Measurements from ENCODE around the gene PDGFD.

DNA sequence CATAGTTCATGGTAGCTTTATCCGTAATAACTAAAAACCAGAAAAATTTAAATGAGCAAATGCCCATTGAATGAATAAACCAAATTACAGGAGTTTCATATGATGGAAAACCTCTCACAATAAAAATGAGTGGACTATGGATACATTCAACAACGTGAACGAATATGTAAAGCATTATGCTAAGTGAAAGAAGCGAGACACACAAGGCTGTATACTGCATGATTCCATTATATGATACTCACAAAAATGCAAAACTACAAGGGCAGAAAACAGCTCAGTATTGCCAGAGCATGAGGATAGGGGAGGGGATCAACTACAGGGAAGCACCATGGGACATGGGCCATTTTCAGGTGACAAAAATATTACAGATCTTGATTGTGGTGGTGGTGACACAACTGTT is 105.3 kb downstream of the PDGFD start:
- TF ChIP-seq, protein P1, sequence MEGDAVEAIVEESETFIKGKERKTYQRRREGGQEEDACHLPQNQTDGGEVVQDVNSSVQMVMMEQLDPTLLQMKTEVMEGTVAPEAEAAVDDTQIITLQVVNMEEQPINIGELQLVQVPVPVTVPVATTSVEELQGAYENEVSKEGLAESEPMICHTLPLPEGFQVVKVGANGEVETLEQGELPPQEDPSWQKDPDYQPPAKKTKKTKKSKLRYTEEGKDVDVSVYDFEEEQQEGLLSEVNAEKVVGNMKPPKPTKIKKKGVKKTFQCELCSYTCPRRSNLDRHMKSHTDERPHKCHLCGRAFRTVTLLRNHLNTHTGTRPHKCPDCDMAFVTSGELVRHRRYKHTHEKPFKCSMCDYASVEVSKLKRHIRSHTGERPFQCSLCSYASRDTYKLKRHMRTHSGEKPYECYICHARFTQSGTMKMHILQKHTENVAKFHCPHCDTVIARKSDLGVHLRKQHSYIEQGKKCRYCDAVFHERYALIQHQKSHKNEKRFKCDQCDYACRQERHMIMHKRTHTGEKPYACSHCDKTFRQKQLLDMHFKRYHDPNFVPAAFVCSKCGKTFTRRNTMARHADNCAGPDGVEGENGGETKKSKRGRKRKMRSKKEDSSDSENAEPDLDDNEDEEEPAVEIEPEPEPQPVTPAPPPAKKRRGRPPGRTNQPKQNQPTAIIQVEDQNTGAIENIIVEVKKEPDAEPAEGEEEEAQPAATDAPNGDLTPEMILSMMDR (IDR thresholded peaks at IDR 0.05) = no peak
- TF ChIP-seq POLR2A (IDR thresholded peaks at IDR 0.05) = no peak

Data from ovary (tissue), 3 donors.